Stromal cell of bone marrow (primary cell): ENCODE measurements around the gene APPL1.

ENCODE experiments used
- DNase-seq: peaks from one replicate; pipeline ENCODE4 v3.0.0-alpha.2; 2012; ENCODE audit warnings: low read depth

APPL1 gene, protein sequence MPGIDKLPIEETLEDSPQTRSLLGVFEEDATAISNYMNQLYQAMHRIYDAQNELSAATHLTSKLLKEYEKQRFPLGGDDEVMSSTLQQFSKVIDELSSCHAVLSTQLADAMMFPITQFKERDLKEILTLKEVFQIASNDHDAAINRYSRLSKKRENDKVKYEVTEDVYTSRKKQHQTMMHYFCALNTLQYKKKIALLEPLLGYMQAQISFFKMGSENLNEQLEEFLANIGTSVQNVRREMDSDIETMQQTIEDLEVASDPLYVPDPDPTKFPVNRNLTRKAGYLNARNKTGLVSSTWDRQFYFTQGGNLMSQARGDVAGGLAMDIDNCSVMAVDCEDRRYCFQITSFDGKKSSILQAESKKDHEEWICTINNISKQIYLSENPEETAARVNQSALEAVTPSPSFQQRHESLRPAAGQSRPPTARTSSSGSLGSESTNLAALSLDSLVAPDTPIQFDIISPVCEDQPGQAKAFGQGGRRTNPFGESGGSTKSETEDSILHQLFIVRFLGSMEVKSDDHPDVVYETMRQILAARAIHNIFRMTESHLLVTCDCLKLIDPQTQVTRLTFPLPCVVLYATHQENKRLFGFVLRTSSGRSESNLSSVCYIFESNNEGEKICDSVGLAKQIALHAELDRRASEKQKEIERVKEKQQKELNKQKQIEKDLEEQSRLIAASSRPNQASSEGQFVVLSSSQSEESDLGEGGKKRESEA

DNA sequence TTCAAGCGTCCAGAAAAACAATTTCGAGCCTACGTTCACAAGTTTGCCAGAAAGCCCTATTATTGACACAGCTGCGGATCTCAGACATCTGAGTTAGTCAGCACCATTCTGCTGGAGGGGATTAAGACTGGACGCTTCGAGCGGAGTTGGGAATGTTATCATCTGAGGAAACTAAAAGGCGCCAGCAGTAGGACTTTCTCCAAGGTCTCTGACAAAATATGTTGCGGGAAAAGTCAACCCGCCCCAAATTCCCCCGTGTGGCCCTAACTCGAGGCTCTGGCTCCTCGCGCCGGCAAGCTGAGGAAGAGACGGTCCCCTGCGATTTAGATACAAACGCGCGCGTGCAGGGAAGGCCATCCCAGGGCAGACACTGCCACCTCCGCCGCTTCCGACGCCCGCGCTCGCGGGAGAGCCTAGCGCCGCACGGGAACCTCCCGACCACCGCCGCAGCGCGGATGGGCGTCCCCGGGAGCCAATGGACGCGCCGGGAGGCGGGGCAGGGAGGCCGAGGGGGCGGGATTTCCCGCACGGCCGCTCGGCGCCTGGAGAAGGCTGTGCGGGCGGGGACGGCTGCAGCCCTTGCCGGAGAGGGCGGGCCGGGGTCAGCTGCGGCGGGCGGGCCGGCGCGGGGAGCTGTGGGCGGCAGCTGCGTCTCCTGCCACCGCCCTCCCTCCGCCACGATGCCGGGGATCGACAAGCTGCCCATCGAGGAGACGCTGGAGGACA lies at the start of gene APPL1:
TSS of gene APPL1 (plus strand) at position 526 of the 726 bp plus-strand sequence. CDS start at position 681, 155 bp downstream.
- DNase-seq, result peak; percentile 83

DNA sequence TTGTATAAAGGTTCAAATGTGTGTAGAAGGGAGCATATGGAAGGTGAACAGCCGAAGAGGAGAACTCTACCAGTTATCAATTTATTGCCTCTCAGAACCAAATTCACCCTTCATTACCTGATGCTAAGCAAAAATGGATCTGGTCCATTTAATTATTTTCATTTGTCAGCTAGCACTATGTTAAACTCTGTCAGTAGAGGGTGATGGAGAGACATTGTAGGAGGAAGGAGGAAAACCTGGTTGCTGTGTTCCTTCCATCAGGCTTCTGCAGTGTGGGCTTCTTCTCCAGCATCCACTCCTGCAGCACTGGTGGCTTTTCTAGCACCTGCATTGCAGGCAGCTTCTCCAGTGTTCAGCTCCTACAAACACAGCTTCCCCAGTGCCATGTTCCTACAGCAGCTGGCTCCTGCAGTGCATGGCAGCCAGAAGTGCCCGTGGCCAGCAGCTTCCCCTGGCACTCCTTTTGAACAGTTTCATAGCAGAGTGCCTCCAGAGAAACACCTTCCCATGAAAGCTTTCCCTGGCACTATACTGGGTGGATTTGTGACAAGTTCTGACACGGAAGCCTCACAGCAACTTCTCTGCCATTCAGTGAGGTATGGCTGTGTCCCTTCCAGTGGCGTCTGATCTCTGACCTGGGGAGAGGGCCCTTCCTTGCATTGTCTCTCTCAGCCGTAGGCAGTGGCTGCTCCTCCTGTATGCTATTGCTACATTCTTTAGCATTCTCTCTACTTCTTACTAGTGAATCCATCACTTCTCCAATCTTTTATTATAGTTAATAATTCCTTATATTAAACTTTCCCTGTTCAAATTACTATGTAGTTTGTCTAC lies 47.7 kb upstream of the APPL1 start:
- DNase-seq, result peak; percentile 20

DNA sequence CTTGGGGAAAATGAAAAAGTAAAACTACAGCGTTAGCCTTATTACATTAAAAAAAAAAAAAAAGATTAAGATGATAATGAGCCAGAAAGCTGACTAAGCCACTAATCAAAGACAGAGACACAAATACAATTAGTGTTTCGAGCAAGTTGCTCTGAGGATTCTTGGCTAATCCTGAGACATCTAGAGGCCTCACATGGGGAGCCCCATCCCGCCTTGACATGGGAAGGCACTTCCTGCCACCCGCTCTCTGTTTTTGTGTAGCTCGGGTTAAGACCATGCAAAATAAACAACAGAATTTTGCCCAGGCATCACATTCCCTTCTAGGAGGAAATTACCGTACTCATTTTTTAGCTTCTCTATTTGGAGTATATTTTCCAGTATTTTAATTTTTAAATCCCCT lies 43.0 kb upstream of the APPL1 start:
- DNase-seq, result no peak

DNA sequence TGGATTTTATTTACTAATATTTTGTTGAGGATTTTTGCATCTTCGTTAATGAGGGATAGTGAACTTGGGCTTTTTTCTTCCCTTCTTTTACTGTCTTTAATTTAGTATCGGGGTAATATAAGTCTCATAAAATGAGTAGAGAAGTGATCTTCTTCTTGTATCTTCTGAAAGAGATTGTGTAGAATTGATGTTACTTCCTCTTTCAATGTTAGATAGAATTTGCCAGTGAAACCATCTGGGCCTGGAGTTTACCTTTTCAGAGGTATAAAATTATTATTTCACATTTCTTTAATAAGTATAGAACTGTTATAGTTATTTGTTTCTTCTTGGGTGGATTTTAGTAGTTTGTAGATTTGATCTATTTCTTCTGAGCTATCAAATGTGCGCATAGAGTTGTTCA lies 35.5 kb upstream of the APPL1 start:
- no peak for DNase-seq

DNA sequence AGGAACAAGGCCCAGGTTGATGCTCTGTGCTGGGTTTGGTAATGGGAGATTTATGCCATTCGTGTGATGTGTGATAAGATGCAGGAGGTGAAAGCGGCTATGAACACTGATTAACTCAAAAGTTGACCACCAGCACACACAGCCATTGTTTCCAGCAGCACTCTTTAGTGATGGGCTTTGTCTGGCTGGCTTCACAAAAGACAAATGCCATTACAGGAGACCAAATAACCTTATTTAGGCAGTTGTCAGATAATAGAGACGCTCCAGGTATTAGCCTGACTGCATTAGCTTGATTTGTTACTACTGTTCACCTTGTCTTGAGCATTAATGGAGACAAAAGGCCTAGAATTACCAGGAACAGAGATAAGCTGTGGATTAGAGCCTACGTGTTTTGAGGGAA lies 32.9 kb upstream of the APPL1 start:
- no peak for DNase-seq

DNA sequence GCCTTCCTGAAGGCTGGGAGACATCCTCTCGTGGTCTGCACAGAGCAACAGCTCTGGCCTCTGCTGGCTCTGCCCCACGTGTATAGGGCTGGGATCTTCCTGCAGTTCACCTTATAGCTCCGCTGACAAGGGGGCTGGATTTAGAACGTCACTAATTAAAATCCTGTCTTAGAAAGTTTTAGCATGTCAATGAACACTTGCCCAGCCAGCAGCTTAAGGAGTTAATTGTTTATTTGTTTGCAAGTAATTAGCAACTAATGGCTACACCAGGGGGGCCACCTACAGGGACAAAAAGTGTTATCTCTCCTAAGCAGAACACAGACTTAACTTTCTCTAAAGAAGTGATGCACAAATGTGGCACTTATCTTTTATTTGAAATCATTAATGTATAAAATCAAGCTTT lies 27.6 kb upstream of the APPL1 start, which contains the start of gene HESX1:
TSS of gene HESX1 (minus strand) at position 84 of the 403 bp plus-strand sequence. CDS start at position 24, 60 bp downstream.
- DNase-seq, result no peak

DNA sequence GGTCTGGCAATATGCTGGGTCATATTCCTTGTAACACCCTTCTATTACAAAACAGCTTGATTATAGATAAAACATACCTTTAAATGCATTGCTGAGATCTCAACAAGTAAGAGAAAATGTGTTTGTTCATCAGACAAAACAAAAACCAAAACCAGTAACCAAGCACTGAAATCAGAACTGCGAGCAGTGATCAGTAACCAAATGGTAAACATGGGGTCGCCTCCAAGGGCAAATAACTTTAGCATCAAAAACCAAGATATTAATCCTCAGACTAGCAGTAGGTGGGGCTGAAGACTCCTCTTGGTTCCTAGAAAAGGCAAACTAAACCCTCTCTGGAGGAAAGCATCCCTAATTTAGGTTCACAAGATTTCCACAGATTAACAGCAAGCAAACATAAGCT lies 21.1 kb upstream of the APPL1 start:
- no peak for DNase-seq

DNA sequence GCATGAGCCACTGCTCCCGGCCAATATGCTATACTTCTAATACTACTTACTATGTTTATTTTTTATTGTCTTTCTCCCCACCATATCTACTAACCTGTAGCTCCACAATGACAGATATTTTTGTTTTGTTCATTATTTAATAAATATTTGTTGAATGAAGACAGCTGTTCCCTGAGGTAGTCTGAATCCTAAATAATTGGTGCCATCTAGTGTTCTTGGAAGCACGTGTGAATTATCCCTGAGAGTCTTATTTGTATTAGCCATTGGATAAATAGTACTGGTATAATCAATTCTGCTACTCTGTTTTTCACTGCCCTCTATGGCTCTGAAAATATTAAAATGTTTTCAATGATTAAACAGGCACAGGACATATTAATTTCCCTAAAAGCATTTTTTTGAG lies 5.6 kb upstream of the APPL1 start:
- DNase-seq, result peak; percentile 13

DNA sequence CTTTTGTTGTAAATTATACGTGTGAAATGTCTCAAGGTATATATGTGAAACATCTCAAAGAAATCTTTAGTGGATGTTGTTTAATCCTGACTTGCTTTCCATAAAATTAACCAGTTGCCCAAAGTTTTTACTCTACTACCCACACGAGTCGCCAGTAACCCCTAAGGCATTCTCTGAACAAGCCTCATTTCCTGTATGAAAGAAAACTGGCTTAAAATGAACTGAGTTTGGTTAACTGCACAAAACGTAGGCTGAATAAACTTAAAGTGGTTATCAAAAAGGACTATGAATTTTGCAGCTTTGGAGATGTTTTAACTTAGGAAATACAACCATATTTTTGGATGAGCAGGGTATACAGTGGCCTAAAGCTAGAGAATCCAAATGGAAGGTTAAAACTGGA lies 2.7 kb upstream of the APPL1 start:
- DNase-seq, result peak; percentile 13

DNA sequence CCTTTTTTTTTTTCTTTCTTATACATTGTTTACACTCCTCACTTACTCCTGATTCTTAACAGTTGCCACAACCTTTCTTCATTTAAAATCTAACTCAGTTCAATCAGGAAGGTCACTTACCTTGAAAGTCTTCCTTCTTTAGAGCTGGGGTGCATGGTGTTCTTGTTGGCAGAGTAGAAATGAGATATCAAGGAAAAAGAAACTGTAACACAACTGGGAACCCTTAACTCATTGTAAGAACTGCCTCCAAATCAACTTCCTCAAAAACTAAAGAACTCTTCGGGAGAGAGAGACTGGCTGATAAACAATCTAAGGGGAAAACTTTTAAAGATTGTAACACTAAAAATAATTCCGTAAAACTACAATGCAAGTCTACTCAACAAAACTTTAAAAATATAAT lies 1.4 kb upstream of the APPL1 start:
- DNase-seq, result no peak

DNA sequence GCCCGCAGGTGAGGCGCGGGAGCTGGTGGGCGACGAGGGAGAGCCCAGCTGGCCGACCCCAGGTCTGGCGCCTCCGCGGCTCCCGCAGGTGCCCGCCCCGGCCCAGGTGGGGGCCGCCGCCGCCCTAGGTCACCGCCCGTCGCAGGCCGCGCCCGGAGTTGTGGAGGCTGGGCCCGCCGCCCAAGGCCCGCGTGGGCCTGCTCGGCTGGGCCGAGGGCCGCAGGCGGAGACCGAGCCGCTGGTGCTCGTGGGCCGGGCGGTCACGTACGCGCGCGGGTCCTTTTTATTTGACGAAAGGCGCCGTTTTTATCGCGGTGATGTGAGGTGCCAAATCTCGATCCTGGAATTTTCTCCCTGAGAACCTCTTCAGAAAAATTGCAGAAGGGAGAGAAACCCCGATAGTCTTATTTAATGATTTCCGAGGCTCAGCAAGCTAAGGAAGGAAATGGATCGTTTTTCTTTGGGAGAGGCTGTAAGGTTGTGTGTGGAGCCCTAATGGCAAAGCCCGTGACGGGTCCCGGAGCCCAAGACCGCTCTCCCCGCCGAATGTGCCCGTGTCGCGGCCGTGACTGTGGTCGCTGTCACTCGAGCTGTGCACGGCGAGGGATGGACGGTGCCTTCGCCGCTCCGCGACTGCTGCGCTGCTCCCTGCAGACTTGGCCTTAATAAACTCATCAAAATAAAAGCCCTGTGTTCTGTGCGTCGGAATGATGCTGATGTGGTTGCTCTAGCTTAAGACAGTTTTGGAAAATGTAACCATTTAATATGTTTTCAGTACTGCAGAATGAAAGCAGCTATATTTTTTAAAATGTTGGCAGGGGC lies 612 bp downstream of the APPL1 start:
- peak; percentile 18 for DNase-seq

DNA sequence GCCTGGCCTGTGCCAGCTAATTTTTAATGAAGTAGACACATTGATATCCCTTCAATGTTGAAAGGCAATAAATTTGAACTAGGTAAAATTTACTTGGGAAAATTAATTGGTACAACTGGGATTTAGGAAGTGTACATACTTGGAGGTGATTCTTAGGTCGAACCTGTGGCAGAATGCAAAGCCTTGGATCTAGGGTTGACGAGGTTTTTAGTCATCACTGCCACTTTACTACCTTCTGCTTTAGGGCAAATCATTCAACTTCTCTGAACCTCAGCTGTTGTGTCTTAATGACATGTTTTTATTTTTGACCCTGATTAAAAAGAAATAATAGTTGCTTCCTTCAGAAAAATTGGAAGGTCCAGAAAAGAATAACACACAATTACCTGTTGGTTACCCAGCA lies 2.5 kb downstream of the APPL1 start:
- DNase-seq, result no peak

DNA sequence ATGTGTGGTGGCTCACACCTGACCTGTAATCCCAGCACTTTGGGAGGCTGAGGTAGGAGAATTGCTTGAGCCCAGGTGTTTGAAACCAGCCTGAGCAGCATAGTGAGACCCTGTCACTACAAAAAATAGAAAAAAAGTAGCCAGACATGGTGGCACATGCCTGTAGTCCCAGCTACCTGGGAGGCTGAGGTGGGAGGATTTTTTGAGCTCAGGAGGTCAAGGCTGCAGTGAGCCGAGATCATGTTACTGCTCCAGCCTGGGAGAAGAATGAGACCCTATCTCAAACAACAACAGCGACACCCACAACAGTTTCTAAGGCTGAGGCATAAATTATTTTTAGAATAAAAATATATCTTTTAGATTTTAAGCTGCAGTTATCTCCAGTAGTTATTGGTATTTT lies 6.3 kb downstream of the APPL1 start:
- DNase-seq, result no peak

DNA sequence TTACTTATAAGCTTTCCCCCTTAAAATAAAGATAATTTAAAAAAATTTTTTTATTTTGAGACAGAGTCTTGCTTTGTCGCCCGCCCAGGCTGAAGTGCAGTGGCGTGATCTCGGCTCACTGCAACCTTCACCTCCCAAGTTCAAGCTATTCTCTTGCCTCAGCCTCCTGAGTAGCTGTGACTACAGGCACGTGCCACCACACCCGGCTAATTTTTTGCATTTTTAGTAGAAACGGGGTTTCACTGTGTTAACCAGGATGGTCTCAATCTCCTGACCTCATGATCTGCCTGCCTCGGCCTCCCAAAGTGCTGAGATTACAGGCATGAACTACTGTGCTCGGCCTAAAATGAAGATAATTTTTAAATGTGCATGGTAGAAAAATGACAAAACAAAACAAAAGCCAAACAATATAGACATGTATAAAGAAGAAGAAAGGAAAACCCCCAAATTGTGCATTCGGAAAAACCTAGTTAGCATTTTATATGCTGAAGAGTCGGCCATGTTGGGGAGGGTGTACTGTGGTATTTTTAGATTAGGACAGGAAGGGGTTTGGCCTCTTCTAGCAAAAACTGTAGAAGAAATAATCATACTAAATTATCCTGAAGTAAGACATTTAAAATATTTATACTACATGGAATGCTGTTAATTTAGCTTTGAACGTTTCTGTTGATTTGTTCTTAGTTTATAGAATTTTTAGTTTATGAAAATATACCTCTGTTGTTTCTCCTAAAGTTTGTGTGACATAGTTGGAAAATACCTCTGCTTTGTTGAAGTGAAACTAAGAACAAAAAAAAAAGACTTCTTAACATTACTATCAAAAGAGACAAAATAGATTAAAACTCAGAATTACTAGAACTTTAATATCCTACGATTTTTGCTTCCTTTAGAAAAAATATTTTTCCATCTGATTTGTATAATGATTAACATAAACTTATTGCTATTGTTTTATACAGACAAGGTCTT lies 7.4 kb downstream of the APPL1 start:
- DNase-seq, result no peak

DNA sequence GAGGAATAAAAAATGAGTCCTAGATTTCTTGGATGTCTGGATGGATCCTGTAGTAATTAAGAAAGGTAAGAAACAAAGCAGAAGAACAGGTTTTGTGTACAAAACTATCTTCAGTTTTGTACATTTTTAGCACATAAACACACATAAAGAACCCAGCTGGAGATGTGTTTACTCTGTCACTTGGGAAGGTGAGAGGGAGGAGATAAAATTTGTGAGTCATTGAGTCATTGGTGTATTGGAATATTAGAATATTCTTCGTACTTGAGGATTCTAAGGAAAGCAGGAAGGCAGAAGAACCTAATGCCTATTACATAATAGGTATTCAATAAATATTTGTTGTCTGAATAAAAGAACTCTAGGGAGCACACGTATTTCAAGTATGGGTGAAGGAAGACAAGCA lies 17.4 kb downstream of the APPL1 start:
- DNase-seq, result no peak

DNA sequence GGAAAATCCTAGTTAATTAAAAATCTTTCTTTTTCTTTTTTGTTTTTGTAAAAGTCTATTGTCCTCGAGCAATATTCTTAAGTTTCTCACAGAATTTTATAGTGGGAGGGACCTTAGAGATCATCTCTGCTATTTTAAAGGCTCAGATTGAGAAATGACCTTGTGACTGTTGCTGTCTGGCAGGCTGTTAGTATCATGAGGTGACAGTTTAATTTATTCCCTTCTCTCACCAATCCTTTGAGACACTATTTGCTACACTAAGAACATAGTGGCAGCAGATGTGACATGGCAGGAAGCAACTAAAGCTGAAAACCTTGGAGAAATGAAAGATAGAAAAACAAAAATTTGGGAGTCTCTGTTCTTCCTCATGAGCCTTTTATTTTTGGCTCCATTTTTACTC lies 24.9 kb downstream of the APPL1 start:
- DNase-seq, result no peak

DNA sequence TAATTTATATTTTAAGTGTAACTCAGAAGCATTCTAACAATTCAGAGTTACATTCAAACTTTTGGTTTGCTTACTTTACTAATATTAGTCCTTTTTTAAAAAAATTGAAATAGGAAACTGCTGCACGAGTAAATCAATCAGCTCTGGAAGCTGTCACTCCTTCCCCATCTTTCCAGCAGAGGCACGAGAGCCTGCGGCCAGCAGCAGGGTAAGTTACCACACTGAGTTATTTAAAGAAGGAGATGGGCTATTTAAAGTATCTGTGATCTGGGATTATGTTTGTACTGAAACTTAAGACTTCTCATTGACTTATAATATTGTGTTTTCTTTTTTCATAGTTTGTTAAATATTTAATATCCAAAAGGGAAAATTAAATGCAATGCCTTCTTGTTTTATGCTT lies 29.3 kb downstream of the APPL1 start:
- DNase-seq, result no peak

DNA sequence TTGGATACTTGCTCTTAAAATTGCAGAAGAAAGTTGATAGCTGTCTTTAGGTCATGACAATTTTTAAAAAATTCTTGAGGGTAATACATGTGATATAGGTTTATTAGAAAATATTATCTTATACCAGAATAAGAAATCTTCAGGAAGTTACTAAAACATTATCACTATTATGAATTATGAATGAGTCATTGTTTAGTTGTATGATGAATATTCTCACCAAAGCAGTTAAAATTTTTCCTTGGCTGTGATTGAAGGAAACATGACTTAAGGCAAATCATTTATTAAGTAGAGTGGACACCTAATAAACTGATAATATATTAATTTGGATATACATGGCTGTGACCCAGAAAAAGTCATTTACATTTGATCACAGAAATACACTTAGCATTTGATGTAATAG lies 30.1 kb downstream of the APPL1 start:
- no peak for DNase-seq

DNA sequence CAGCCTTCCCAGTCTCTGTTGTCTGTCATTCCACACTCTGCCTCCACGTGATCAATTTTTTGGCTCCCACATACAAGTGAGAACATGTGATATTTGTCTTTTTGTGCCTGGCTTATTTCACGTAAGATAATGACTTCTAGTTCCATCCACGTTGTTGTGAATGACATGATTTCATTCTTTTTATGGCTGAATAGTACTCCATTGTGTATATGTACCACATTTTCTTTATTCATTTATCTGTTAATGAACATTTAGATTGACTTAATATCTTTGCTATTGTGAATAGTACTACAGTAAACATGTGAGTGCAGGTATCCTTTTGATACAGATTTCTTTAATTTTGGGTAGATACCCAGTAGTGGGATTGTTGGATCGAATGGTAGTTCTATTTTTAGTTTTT lies 33.6 kb downstream of the APPL1 start:
- no peak for DNase-seq

DNA sequence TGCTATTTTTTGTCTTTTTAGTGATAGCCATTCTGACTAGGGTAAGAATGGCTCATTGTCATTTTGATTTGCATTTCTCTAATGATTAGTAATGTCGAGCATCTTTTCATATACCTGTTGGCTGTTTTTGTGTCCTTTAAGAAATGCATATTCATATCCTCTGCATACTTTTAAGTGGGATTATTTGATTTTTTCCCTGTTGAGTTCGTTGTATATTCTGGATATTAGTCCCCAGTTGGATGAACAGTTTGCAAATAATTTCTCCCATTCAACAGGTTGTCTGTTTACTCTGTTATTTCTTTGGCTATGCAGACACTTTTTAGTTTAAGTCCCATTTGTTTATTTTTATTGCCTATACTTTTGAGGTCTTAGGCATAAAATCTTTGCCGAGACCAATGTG lies 34.4 kb downstream of the APPL1 start:
- DNase-seq, result no peak
